B cell (primary cell): ENCODE data around the gene MAPKAP1.

Experiments
- CTCF ChIP-seq: fragments of 200-600 bp; IDR thresholded peaks from one replicate; pipeline ENCODE4 v1.8.0; 2022; ENCODE audit warnings: antibody characterized with exemption, mild to moderate bottlenecking
- EZH2 ChIP-seq: IDR thresholded peaks from 2 replicates; pipeline ENCODE4 v1.6.1; 2012; ENCODE audit warnings: borderline replicate concordance, low read depth, mild to moderate bottlenecking, moderate library complexity, low read length; ENCODE audit not compliant: insufficient read depth, poor library complexity, severe bottlenecking

GRCh38 chr9:125432715-125433385, 274.2 kb downstream of the MAPKAP1 start:
- no peak for TF ChIP-seq CTCF
- TF ChIP-seq EZH2, result no peak
